ENCODE results near the gene DHH.

DNA sequence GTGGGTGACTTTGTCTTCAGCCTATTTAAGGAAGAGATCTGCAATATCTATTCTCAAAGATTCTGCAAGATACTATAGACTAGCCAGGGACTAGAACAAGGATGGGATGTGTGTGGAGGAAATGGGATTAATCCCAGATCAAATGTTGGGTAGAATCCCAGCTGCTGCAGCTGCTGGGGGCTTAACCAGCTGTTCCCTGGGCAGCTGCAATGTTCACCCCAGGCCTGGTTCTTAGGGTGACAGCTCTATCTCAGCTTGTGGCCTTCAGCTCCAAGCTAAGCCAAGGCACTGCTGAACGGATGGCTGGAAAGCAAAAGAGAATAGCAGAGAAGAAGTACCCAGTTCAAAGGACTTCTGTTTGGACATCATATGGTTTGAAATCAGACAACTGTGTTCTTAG is 14.8 kb downstream of the DHH start:
- TF ChIP-seq ZNF707 (tag by site-specific recombination; IDR thresholded peaks at IDR 0.05), result no peak
- TF ChIP-seq, protein P1, sequence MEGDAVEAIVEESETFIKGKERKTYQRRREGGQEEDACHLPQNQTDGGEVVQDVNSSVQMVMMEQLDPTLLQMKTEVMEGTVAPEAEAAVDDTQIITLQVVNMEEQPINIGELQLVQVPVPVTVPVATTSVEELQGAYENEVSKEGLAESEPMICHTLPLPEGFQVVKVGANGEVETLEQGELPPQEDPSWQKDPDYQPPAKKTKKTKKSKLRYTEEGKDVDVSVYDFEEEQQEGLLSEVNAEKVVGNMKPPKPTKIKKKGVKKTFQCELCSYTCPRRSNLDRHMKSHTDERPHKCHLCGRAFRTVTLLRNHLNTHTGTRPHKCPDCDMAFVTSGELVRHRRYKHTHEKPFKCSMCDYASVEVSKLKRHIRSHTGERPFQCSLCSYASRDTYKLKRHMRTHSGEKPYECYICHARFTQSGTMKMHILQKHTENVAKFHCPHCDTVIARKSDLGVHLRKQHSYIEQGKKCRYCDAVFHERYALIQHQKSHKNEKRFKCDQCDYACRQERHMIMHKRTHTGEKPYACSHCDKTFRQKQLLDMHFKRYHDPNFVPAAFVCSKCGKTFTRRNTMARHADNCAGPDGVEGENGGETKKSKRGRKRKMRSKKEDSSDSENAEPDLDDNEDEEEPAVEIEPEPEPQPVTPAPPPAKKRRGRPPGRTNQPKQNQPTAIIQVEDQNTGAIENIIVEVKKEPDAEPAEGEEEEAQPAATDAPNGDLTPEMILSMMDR (tag by site-specific recombination; IDR thresholded peaks at IDR 0.05), result no peak
- no peak for TF ChIP-seq ZNF24 (tag by site-specific recombination; IDR thresholded peaks at IDR 0.05)
- TF ChIP-seq SP2 (tag by site-specific recombination; IDR thresholded peaks at IDR 0.05), result no peak
- no peak for TF ChIP-seq TCF7L2 (IDR thresholded peaks at IDR 0.05; ENCODE audit: borderline replicate concordance, low read depth, low read length)
- TF ChIP-seq, protein P2, sequence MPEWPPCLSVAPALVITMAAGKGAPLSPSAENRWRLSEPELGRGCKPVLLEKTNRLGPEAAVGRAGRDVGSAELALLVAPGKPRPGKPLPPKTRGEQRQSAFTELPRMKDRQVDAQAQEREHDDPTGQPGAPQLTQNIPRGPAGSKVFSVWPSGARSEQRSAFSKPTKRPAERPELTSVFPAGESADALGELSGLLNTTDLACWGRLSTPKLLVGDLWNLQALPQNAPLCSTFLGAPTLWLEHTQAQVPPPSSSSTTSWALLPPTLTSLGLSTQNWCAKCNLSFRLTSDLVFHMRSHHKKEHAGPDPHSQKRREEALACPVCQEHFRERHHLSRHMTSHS (tag by site-specific recombination; IDR thresholded peaks at IDR 0.05), result no peak
- no peak for TF ChIP-seq MEIS1 (CRISPR knock-in tag; IDR thresholded peaks at IDR 0.05; ENCODE audit: borderline replicate concordance)
- TF ChIP-seq, protein P3, sequence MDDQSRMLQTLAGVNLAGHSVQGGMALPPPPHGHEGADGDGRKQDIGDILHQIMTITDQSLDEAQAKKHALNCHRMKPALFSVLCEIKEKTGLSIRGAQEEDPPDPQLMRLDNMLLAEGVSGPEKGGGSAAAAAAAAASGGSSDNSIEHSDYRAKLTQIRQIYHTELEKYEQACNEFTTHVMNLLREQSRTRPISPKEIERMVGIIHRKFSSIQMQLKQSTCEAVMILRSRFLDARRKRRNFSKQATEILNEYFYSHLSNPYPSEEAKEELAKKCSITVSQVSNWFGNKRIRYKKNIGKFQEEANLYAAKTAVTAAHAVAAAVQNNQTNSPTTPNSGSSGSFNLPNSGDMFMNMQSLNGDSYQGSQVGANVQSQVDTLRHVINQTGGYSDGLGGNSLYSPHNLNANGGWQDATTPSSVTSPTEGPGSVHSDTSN (CRISPR knock-in tag; IDR thresholded peaks at IDR 0.05), result no peak
- TF ChIP-seq ZNF561 (tag by site-specific recombination; IDR thresholded peaks at IDR 0.05; ENCODE audit: borderline replicate concordance), result no peak
